Eye (tissue), 1 donor: ENCODE data around the gene TAGLN3.

Experiments
- DNase-seq: peaks from one replicate; pipeline ENCODE4 v3.0.0-alpha.2; 2015

The TAGLN3 gene

DNA sequence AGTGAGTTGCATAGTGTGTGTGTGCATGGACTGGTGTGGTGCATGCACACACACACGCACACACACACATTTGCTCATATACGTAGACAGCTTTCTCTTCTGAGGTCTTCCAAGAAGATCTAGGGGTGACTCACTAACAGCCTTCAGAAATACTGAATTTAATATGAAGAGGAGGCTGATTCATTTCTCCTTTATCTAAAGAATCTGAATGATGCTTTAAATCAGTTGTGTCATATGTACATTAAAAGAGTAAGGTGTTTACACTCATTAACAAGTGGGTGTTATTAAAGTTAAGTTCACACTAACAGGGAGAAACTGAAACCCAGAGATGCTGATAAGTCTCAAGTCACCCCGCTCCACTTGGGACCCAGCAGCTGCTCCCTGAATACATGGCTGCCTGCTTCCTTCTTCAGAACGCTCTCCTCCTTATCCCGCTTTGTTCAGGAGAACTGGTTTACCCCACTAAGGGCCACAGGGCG, 57.8 kb downstream of the TAGLN3 start:
- no peak for DNase-seq

DNA sequence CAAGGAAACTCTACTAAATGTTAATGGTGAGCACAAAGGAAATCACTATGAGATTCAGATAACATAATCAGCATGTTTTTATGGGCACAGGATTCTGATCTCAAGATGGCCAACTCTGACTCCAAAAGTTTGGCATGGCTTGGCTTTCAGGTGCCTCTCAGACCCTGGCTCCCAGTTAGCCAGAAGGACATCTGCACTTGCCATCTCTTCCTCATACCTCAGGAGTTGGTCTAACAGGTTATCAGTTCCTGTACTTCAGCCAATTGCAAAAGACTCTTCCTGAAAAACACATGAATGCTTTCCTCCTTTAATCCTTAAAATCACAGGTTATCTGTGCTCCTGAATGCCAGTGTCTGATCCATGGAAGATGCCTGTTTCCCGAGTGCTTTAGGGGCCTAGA, 60.8 kb downstream of the TAGLN3 start:
- DNase-seq: no peak

DNA sequence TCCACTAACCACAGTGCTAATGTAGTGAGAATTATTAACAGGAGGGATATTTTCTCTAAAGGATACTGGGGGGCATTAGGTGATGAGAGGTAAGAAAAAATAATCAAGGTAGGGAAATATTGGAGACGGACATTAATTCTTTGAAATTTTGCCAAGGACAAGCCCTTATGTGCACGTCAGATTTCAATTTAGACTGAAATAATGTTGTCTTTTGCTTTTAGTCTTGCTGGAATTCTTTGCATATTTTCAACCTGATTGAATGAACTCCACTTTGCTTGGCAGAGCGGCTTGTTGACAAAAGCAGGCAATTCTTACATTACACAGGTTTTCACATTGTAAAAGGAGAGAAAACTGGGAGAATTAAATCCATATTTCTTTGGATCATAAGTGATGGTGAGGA, 62.4 kb downstream of the TAGLN3 start:
- peak; percentile 22 for DNase-seq
